Stimulated activated CD8-positive, alpha-beta memory T cell treated with anti-CD3 and anti-CD28 coated beads, Interleukin-15, amount 100 ng/mL, for 24 hours (primary cell): ENCODE results near the gene CDK4.

Experiments
- DNase-seq: peaks from one replicate; pipeline ENCODE4 v3.0.0-alpha.2; 2020; ENCODE audit warnings: low read depth

The CDK4 gene

GRCh38 chr12:57737467-57738460 lies 14.3 kb downstream of the CDK4 start:
- DNase-seq, result no peak

GRCh38 chr12:57736741-57737466 lies 15.2 kb downstream of the CDK4 start:
- no peak for DNase-seq

GRCh38 chr12:57735952-57736740 lies 16.0 kb downstream of the CDK4 start:
- no peak for DNase-seq

DNA sequence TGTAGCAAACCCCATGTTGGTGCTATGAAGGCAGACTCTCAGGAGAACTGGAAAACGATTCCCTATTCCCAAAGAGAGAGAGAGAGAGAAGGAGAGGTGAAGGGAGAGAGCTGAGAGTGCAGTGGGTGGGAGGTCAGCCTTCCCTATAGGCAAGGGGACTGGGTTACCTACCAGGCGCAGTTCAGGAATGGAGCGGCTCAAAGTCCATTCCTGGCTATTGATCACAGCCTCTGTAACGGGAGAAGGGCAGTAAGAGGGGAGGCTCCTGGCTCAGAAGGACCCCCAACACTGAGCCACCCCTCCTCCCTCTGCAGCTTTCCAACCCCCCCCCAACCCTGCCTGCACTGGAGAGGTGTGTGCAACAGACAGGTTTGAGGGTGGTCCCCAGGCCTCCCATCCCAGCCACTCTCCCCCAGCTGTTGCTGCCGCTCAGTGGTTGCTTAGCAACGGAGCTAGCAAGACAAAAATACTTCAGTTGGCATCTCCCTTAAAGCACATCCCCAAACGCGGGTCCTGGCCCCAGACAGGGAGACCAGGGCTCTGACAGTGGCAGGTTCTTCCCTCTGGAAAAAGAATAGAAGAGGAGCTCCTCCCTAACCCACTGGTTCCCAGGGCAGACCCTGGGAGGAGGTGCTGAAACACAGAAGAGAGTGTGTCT lies 16.8 kb downstream of the CDK4 start:
- DNase-seq, result no peak

GRCh38 chr12:57734591-57734990 lies 17.5 kb downstream of the CDK4 start:
- DNase-seq, result no peak

DNA sequence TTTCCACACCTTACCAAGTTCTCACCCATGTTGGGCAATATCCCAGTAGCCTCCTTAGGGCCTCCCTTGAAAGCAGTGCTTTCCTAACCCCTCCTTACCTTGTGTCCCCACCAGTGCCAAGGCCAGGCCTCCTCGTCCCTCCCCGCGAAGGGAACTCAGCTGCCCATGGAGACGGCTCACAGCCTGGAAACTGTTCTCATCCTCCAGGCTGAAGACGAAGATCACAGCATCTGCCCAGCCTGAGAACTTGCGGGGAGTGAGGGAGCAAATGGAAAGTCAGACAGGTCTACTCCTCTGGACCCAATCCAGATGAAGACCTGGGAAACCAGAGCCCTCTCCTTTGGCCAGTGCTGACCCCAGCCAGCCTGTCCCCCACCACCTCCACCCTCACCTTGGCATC lies 18.2 kb downstream of the CDK4 start:
- DNase-seq, result no peak

DNA sequence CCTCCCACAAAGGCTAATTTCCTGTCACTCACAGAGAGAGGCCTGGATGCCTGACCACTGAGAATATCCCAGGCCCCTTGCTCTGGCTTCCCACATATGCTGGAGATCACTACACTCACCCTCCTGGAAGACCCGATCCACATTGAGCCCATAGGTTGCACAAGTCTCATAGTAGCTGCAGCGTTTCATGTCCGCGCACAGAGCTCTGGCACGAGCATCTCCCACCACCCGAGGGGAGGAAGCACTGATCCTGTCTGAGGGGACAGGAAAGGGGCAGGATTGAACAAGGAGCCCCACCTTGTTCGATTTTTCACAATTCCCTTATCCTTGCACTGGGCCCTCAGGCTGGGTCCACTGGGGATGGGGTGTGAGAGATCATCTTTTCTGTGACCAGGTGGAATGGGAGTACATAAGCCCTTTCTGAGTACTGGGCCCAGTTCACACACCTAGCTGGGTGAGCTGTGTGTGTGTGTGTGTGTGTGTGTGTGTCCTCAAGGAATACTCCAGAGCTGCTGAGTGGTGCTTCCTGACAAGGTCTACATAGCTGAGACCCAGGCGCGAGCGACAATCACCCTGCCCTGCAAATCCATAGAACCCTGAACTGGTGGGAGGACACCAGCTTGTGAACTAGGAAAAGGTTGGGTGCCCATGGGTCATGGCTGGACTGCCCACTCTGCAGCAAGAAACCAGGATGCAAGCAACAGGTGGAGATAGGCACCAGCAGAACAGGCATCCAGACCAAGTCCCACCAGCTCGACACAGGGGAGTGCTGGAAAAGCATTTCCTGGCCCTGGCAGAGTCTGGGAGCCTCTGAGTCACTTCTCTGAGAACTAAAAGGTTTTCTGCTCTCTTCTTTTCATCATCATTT lies 19.1 kb downstream of the CDK4 start:
- DNase-seq, result no peak

DNA sequence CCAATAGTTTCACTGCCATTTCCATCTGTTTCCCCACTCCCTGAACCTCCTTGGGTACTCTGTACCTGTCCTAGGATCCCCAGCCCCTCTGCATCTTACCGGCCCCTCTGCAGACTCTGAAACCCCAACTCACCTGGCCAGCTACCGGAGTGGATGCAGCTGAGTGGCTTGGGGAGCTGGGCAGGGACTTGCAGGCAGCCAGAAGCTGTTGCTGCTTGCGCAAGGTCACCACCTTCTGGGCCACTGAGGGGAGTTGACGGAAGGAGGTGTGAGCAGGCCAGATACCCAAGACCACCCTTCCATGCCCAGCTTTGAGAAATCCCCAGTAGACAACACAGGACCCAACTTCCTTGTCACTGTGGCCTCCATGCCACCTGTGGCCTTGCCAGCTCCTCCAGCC lies 19.8 kb downstream of the CDK4 start:
- no peak for DNase-seq

- DNase-seq, result no peak
Measured at GRCh38 chr12:57731411-57732080, 20.6 kb downstream of the CDK4 start.

- DNase-seq, result no peak
Measured at GRCh38 chr12:57730336-57731067, 21.6 kb downstream of the CDK4 start.

GRCh38 chr12:57729321-57729844 lies 22.7 kb downstream of the CDK4 start:
- no peak for DNase-seq

- no peak for DNase-seq
Measured at GRCh38 chr12:57727758-57728395, 24.2 kb downstream of the CDK4 start.

- DNase-seq, result no peak
Measured at GRCh38 chr12:57726884-57727757, 25.0 kb downstream of the CDK4 start.

DNA sequence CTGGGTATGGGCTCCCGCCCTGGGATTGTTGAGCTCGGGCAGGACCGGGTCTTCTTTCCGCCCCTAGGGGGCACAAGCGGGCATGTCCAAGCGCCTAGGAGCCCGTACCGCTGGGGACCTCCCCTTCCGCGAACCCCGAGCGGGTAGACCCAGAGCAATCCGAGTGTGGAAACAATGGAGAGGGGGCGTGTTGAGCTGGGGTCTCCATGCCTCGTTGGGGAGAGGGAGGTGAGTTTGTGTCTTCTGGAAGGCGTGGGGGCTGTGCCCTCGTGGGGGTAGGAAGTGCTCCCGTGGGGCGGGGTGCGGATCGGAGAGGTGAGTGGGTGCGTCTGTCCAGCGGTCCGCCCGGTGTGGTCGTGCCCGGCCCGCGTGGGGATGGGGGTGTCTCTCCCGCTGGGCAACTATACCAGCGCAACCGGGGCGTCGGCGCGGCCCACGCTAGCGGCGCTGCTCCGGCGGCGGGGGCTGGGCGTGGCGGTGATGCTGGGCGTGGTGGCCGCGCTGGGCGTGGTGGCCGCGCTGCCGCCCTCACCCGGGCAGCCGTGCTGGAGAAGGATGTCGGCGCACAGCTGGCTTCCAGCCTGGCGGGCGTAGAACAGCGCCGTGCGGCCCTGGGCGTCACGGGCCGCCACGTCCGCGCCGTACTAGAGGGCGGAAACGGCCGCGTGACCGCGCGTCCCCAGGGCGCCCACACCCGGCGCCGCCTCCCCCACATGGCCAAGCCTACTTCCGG lies 25.8 kb downstream of the CDK4 start:
- no peak for DNase-seq

DNA sequence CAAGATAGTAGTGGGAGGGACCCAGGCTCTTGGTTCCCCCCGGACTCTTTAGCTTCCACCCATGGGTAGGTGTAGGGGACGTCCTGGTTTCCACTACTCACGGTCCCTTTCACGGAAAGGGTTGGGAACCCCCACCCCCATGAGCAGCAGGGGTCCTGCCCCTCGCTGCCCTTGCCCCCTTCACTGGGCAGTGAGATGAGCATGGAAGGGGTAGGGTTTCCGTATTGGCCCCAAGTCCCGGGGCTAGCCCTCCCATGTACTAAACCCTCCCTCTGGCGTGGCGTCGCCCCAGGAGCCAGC lies 26.3 kb downstream of the CDK4 start:
- no peak for DNase-seq

DNA sequence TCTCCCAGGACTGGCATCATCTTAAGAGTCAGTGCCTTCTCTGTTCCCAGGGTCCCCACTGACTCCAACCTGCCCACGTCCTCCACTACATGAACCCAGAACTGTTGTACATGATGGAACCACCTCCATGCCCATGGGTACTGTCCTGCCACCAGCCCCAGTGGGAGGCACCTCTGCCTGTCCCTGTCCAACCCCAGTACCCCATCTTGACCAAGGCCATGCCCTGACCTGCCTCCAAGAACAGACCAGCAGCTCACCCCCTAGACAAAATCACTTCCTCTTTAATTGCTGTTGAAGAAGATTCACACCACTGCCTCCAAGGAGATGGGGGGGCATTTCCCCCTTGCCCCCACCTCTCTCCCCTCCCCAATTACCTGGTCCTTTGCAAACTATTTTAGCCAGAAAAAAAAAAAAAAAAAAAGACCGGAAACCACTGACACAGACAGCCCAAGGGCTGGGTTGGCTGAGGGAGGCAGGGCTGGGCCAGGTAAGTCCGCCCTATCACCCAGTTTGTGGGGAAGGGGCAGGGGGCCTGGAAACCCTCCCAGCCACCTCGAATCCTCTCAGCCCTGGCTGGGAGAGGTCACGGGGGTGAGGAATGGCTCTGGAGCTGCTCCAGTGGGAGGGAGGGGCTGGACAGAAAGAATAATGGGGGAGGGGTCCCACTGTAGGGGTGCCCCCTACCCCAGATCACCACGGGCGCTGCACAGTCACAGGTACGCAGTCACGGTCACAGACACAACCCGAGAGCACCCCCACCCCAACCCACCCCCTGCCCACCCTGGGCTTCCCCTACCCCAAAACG lies 27.0 kb downstream of the CDK4 start:
- no peak for DNase-seq
